Cardiac muscle cell (in vitro differentiated cells and primary cell): Measurements from ENCODE around the gene SLC7A10. TPM values are rescaled to one million over a fixed set of nuclear protein-coding genes. Genes with fewer than 3 reads are reported as not detected.

Experiments
- DNase-seq, 2 donors: peaks; one replicate each; pipeline versions ENCODE4 v3.0.0 to v3.0.0-alpha.2; 2010 to 2017; ENCODE audit warnings: low read depth in 1 of 2, low spot score in 1 of 2
- H3K27ac ChIP-seq: fragments of 200-600 bp; sonication (generic); 2 replicates; pipeline ENCODE4 v1.5.1; 2016
- H3K27me3 ChIP-seq: fragments of 200-600 bp; sonication (generic); 2 replicates; pipeline ENCODE4 v1.6.0; 2016; ENCODE audit warnings: control low read depth
- H3K36me3 ChIP-seq: fragments of 200-600 bp; sonication (generic); 2 replicates; pipeline ENCODE4 v1.5.1; 2016; ENCODE audit warnings: control low read depth
- H3K4me1 ChIP-seq: fragments of 200-600 bp; sonication (generic); 2 replicates; pipeline ENCODE4 v1.8.1; 2017; ENCODE audit warnings: low read depth, mild to moderate bottlenecking, mixed run types
- H3K4me3 ChIP-seq: fragments of 200-600 bp; sonication (generic); 2 replicates; pipeline ENCODE4 v1.5.1; 2016; ENCODE audit warnings: mild to moderate bottlenecking
- H3K9me3 ChIP-seq: fragments of 200-600 bp; sonication (generic); 2 replicates; pipeline ENCODE4 v1.5.1; 2017; ENCODE audit warnings: low read depth, mild to moderate bottlenecking, control low read depth
- CTCF ChIP-seq: IDR thresholded peaks from 2 replicates; pipeline ENCODE4 v1.5.1; 2012; ENCODE audit warnings: low read depth, mild to moderate bottlenecking, low read length
- polyA plus RNA-seq: library from polyadenylated mRNA; unstranded; fragments of >200 nt; fragmentation: Nextera tagmentation; extraction: Ambion mirVana; gene quantifications from 2 replicates; pipeline ENCODE4 v1.2.1, GENCODE V29; 2016
- total RNA-seq: library from RNA; depleted of rRNA; stranded (reverse); fragments of >200 nt; gene quantifications from 2 replicates; pipeline ENCODE4 v1.2.3, GENCODE V29; 2016

Gene SLC7A10
- total and polyA plus RNA-seq, 2 experiments from 2014 or later, result not detected

GRCh38 chr19:33177417-33177979, 48.2 kb downstream of the SLC7A10 start:
- peak; percentile 39 for TF ChIP-seq CTCF
- no peaks in the 10 kb centered on the region for H3K27me3 ChIP-seq
- peak in 1 of 2 donors; percentile 79 for DNase-seq
- H3K36me3 ChIP-seq, result no peaks in the 10 kb centered on the region
- H3K27ac ChIP-seq, result peak overlapping the region; percentile 56
- peaks cover 9% of the 10 kb centered on the region for H3K4me1 ChIP-seq
- peak overlapping the region; percentile 46 for H3K4me3 ChIP-seq
- no peaks in the 10 kb centered on the region for H3K9me3 ChIP-seq

- DNase-seq, result peak; percentile 97 to 99
- Histone ChIP-seq H3K27ac (peak overlapping the region; percentile 94), H3K4me1 (peaks cover 9% of the 10 kb centered on the region), H3K4me3 (peak overlapping the region; percentile 76), H3K27me3 (no peaks in the 10 kb centered on the region), H3K36me3 (no peaks in the 10 kb centered on the region), H3K9me3 (no peaks in the 10 kb centered on the region)
- peak; percentile 29 for TF ChIP-seq CTCF
Observed at GRCh38 chr19:33176670-33177416, 48.8 kb downstream of the SLC7A10 start.

GRCh38 chr19:33175886-33176669, 49.6 kb downstream of the SLC7A10 start:
- H3K27me3 ChIP-seq, result no peaks in the 10 kb centered on the region
- H3K4me3 ChIP-seq, result peak overlapping the region; percentile 76
- DNase-seq, result peak; percentile 47 to 56
- no peaks in the 10 kb centered on the region for H3K9me3 ChIP-seq
- TF ChIP-seq CTCF, result no peak
- H3K4me1 ChIP-seq, result peaks cover 9% of the 10 kb centered on the region
- H3K36me3 ChIP-seq, result no peaks in the 10 kb centered on the region
- H3K27ac ChIP-seq, result peak overlapping the region; percentile 94

- H3K4me3 ChIP-seq, result no peak overlapping the region
- H3K27me3 ChIP-seq, result no peaks in the 10 kb centered on the region
- no peaks in the 10 kb centered on the region for H3K36me3 ChIP-seq
- H3K4me1 ChIP-seq, result peaks cover 9% of the 10 kb centered on the region
- H3K27ac ChIP-seq, result peak overlapping the region; percentile 94
- no peaks in the 10 kb centered on the region for H3K9me3 ChIP-seq
- TF ChIP-seq CTCF, result no peak
- no peak for DNase-seq
Observed at GRCh38 chr19:33175156-33175782, 50.4 kb downstream of the SLC7A10 start.

GRCh38 chr19:33174186-33174585, 51.5 kb downstream of the SLC7A10 start:
- Histone ChIP-seq H3K4me3 (no peak overlapping the region), H3K4me1 (peaks cover 9% of the 10 kb centered on the region), H3K36me3 (no peaks in the 10 kb centered on the region), H3K27ac (no peak overlapping the region), H3K9me3 (no peaks in the 10 kb centered on the region), H3K27me3 (no peaks in the 10 kb centered on the region)
- no peak for DNase-seq
- no peak for TF ChIP-seq CTCF
